ENCODE results near the gene DECR2.
"Not testable (repeated sequence)": the region's sequence is repeated elsewhere in the genome, so short reads cannot be mapped to it uniquely, and the experiment has no call there.

Gene DECR2

DNA sequence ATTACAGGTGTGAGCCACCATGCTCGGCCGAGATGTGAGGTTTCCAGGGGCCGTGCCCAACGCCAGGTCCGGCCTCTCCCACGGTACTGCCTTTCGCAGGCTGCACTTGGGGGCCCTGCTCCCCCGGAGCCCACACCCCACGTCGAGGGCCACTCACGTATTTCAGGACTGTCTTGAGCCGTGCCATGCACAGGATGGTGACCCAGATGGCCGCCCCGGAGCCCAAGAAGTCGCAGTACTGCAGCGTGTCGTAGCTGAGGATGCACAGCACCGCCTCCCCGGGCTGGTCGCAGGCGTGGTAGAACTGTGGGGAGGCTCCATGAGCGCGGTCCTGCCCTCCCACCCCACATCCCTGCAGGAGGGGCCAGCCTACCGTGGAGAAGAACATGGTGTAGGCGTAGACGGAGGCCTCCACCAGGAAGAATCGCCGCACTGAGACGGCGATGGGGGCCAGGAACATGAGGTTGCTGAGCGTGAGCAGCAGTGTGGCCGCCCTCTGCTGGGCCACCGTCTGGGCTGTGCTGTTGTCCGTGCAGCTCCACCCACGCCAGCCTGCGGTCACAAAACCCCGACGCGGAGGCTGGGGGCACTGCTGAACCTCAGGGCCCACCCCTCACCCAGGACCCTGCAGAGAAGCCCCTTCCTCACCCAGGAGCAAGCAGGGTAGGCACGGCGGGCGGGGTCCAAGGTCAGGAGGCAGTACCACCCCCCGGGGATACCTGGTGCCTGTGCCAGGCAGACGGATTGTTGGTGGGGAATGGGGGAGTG is 27.7 kb upstream of the DECR2 start:
- no peak overlapping the region for H3K27ac ChIP-seq (ENCODE audit: low read depth in 2 of 2, low read length in 2 of 2)
- no peaks in the 10 kb centered on the region for H3K9me3 ChIP-seq (ENCODE audit: control insufficient read depth in 2 of 2, low read length in 2 of 2)
- H3K9ac ChIP-seq (ENCODE audit: low read depth in 1 of 2, low read length in 2 of 2) = no peak overlapping the region
- H3K4me1 ChIP-seq (ENCODE audit: control insufficient read depth in 2 of 2, insufficient read depth in 2 of 2, low read length in 2 of 2) = peaks cover 10 to 11% of the 10 kb centered on the region in 2 donors
- H3K27me3 ChIP-seq (ENCODE audit: control insufficient read depth in 2 of 2, insufficient read depth in 2 of 2, low read length in 2 of 2) = no peaks in the 10 kb centered on the region
- H3K4me3 ChIP-seq (ENCODE audit: low read length in 2 of 2) = no peak overlapping the region
- peaks cover 32 to 50% of the 10 kb centered on the region in 2 donors for H3K36me3 ChIP-seq (ENCODE audit: control insufficient read depth in 2 of 2, insufficient read depth in 2 of 2, low read length in 2 of 2)

DNA sequence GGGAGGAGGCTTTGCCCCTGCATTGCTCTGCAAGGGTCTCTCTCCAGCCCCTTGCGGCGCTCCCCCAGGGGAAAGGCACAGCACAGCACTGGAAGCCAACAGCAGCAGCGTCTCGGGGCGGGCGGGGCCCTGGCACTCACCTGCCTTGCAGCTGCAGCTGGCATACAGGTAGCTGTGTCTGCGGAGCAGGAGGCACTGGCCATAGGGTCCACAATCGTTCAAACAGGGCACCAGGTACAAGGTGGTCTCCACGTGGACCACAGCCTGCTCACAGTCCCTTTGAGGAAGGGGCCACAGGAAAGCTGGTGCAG is 27.1 kb upstream of the DECR2 start:
- peaks cover 14 to 15% of the 10 kb centered on the region in 2 donors for H3K4me1 ChIP-seq (ENCODE audit: control insufficient read depth in 2 of 2, insufficient read depth in 2 of 2, low read length in 2 of 2)
- H3K27me3 ChIP-seq (ENCODE audit: control insufficient read depth in 2 of 2, insufficient read depth in 2 of 2, low read length in 2 of 2) = no peaks in the 10 kb centered on the region
- H3K9me3 ChIP-seq (ENCODE audit: control insufficient read depth in 2 of 2, low read length in 2 of 2) = no peaks in the 10 kb centered on the region
- H3K27ac ChIP-seq (ENCODE audit: low read depth in 2 of 2, low read length in 2 of 2) = no peak overlapping the region
- no peak overlapping the region for H3K9ac ChIP-seq (ENCODE audit: low read depth in 1 of 2, low read length in 2 of 2)
- H3K36me3 ChIP-seq (ENCODE audit: control insufficient read depth in 2 of 2, insufficient read depth in 2 of 2, low read length in 2 of 2) = peaks cover 32 to 50% of the 10 kb centered on the region in 2 donors
- H3K4me3 ChIP-seq (ENCODE audit: low read length in 2 of 2) = no peak overlapping the region

DNA sequence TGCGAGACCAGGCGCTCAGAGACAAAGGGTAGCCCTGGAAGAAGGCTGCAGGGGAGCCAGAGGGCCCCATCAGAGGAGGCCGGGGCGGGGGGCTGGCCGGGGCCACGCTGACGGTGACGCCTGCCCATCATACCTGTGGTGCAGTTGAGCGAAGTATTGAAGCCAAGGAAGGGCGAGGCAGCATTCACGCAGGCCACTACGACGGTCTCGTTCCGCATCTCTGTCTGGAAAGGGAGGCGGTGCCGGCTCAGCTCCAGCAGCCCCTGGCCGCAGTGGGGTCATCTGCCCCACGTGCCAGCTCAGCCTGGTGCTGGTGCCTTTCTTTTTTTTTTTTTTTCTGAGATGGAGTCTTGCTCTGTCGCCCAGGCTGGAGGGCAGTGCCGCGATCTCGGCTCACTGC is 26.5 kb upstream of the DECR2 start:
- Histone ChIP-seq H3K4me3 (ENCODE audit: low read length in 2 of 2) (no peak overlapping the region), H3K36me3 (ENCODE audit: control insufficient read depth in 2 of 2, insufficient read depth in 2 of 2, low read length in 2 of 2) (peaks cover 32 to 50% of the 10 kb centered on the region in 2 donors), H3K27me3 (ENCODE audit: control insufficient read depth in 2 of 2, insufficient read depth in 2 of 2, low read length in 2 of 2) (no peaks in the 10 kb centered on the region), H3K9me3 (ENCODE audit: control insufficient read depth in 2 of 2, low read length in 2 of 2) (no peaks in the 10 kb centered on the region), H3K4me1 (ENCODE audit: control insufficient read depth in 2 of 2, insufficient read depth in 2 of 2, low read length in 2 of 2) (peaks cover 16 to 21% of the 10 kb centered on the region in 2 donors), H3K9ac (ENCODE audit: low read depth in 1 of 2, low read length in 2 of 2) (no peak overlapping the region), H3K27ac (ENCODE audit: low read depth in 2 of 2, low read length in 2 of 2) (no peak overlapping the region)

DNA sequence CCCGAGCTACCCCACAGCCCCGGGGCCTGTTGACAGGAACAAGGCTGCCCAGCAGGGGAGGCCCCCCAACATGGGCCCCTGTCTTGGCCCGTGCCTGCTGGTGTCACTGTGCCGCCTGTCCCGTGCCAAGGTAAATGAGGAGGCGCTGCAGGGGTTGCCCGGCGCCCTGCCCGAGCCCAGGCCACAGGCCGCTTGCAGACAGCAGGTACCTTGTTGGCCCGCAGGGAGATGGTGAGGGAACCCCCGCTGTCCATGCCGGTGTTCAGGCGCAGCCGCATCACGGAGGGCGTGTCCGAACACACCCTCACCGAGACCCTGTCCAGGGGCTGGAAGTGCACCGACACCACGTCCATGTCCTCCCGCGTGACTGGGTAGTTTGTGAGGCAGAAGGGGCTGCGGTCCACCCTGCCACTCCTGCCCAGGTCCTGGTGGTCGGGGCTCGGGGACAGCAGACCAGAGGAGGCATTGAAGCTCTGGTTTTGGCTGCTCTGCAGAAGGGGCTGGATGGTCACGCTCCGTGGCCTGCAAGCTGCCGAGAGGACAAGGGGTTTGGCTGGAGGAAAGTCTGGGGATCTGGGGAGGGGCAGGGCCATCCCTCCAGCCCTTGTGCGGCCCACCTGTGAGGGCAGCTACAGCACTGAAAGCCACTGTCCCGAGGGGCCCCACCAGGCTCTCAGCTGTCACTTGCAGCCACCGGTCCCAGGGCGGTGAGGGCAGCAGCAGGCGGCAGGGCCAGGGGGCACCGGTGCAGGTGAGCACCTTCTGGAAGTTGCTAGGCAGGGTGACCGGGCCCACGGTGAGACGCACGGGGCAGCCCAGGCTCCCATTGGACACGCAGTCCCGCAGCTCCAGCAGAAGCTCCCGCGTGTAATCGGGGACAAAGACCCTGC is 25.5 kb upstream of the DECR2 start:
- H3K27ac ChIP-seq (ENCODE audit: low read depth in 2 of 2, low read length in 2 of 2) = no peak overlapping the region
- H3K27me3 ChIP-seq (ENCODE audit: control insufficient read depth in 2 of 2, insufficient read depth in 2 of 2, low read length in 2 of 2) = no peaks in the 10 kb centered on the region
- H3K4me3 ChIP-seq (ENCODE audit: low read length in 2 of 2) = no peak overlapping the region
- peaks cover 32 to 50% of the 10 kb centered on the region in 2 donors for H3K36me3 ChIP-seq (ENCODE audit: control insufficient read depth in 2 of 2, insufficient read depth in 2 of 2, low read length in 2 of 2)
- H3K4me1 ChIP-seq (ENCODE audit: control insufficient read depth in 2 of 2, insufficient read depth in 2 of 2, low read length in 2 of 2) = peaks cover 17 to 22% of the 10 kb centered on the region in 2 donors
- H3K9ac ChIP-seq (ENCODE audit: low read depth in 1 of 2, low read length in 2 of 2) = no peak overlapping the region
- H3K9me3 ChIP-seq (ENCODE audit: control insufficient read depth in 2 of 2, low read length in 2 of 2) = no peaks in the 10 kb centered on the region

DNA sequence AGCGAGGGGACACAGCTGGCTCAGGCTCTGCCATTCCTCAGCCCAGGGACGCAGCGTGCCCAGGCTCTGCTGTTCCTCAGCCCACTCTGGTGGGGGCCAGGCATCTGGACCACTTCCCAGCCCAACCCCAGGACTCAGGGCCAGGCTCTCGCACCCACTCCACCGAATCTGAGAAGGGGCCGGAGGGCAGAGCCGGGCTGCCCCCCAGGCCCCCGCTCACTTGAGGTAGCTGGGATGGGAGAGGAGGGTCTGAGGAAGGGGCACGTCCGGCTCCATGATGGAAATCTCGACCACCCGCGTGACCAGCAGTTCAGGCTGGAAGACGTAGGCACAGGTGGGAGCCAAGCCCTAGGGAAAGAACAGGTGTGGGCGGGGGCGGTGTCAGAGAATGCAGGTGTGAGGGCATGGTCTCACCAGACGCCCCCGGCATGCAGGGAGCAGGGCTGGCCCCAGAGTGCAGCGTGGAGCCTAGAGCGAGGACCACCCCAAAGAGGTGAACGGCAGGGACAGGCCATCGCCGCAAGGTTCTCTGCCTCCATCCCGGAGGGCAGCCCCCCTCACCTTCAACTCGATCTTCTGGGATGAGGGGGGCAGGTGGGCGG is 24.8 kb upstream of the DECR2 start:
- Histone ChIP-seq H3K9me3 (ENCODE audit: control insufficient read depth in 2 of 2, low read length in 2 of 2) (no peaks in the 10 kb centered on the region), H3K36me3 (ENCODE audit: control insufficient read depth in 2 of 2, insufficient read depth in 2 of 2, low read length in 2 of 2) (peaks cover 28 to 47% of the 10 kb centered on the region in 2 donors)

DNA sequence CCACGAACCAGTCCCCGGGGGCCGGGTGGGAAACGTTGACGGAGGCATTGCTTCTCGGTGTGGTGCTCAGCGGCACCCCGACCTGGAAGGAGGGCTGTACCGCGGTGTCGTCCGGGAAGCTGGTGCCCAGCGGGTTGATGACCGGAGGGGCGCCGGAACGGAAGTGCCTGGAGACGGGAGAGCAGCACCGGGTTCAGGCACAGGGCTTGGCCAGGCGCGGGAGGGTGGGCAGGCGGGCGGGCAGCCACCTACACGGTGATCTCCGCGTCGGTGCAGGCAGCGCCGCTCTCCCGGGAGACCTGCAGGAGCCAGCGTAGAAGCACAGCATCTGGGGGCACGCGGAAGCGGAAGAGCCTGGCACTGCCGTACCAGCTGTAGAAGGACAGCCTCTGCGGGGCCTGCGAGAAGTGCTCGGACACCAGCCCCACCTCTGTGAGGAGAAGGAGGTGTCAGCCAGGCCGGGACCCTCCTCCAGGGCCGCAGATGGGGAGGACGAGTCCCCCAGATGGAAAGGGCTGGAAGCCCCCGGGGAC is 24.2 kb upstream of the DECR2 start:
- no peak overlapping the region for H3K27ac ChIP-seq (ENCODE audit: low read depth in 2 of 2, low read length in 2 of 2)
- no peak overlapping the region for H3K9ac ChIP-seq (ENCODE audit: low read depth in 1 of 2, low read length in 2 of 2)
- no peaks in the 10 kb centered on the region for H3K27me3 ChIP-seq (ENCODE audit: control insufficient read depth in 2 of 2, insufficient read depth in 2 of 2, low read length in 2 of 2)
- H3K9me3 ChIP-seq (ENCODE audit: control insufficient read depth in 2 of 2, low read length in 2 of 2) = no peaks in the 10 kb centered on the region
- peaks cover 25 to 46% of the 10 kb centered on the region in 2 donors for H3K36me3 ChIP-seq (ENCODE audit: control insufficient read depth in 2 of 2, insufficient read depth in 2 of 2, low read length in 2 of 2)
- peaks cover 17 to 24% of the 10 kb centered on the region in 2 donors for H3K4me1 ChIP-seq (ENCODE audit: control insufficient read depth in 2 of 2, insufficient read depth in 2 of 2, low read length in 2 of 2)
- no peak overlapping the region for H3K4me3 ChIP-seq (ENCODE audit: low read length in 2 of 2)

More for the DNA sequence above, 24.8 kb upstream of the DECR2 start:
- H3K27ac ChIP-seq (ENCODE audit: low read depth in 2 of 2, low read length in 2 of 2) = no peak overlapping the region
- H3K27me3 ChIP-seq (ENCODE audit: control insufficient read depth in 2 of 2, insufficient read depth in 2 of 2, low read length in 2 of 2) = no peaks in the 10 kb centered on the region
- H3K9ac ChIP-seq (ENCODE audit: low read depth in 1 of 2, low read length in 2 of 2) = no peak overlapping the region
- H3K4me1 ChIP-seq (ENCODE audit: control insufficient read depth in 2 of 2, insufficient read depth in 2 of 2, low read length in 2 of 2) = peaks cover 17 to 22% of the 10 kb centered on the region in 2 donors
- H3K4me3 ChIP-seq (ENCODE audit: low read length in 2 of 2) = no peak overlapping the region

DNA sequence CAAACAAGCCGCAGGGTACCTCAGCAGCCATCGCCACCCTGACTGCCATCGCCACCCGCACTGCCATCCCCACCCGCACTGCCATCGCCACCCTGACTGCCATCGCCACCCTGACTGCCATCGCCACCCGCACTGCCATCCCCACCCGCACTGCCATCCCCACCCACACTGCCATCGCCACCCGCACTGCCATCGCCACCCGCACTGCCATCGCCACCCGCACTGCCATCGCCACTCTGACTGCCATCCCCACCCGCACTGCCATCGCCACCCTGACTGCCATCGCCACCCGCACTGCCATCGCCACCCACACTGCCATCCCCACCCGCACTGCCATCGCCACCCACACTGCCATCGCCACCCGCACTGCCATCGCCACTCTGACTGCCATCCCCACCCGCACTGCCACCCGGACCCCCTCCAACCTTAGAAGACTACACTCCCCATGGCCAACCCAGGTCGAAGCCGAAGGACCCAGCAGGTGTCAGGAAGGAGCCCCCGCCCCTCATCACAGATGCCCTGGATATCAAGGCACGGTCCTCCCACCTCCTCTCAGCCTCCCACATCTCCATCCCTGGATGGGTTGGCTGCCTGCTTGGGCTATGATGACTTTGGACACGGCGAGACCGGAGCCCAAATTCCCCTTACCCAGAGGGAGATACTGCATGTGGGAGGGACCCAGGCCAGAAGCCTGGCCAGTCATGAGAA is 23.4 kb upstream of the DECR2 start:
- H3K27ac ChIP-seq (ENCODE audit: low read depth in 2 of 2, low read length in 2 of 2); H3K4me3 ChIP-seq (ENCODE audit: low read length in 2 of 2); H3K9me3 ChIP-seq (ENCODE audit: control insufficient read depth in 2 of 2, low read length in 2 of 2); H3K27me3 ChIP-seq (ENCODE audit: control insufficient read depth in 2 of 2, insufficient read depth in 2 of 2, low read length in 2 of 2); H3K9ac ChIP-seq (ENCODE audit: low read depth in 1 of 2, low read length in 2 of 2): not testable (repeated sequence)
- peaks cover 21 to 30% of the 10 kb centered on the region in 2 donors for H3K4me1 ChIP-seq (ENCODE audit: control insufficient read depth in 2 of 2, insufficient read depth in 2 of 2, low read length in 2 of 2)
- H3K36me3 ChIP-seq (ENCODE audit: control insufficient read depth in 2 of 2, insufficient read depth in 2 of 2, low read length in 2 of 2) = peaks cover 22 to 38% of the 10 kb centered on the region in 2 donors

DNA sequence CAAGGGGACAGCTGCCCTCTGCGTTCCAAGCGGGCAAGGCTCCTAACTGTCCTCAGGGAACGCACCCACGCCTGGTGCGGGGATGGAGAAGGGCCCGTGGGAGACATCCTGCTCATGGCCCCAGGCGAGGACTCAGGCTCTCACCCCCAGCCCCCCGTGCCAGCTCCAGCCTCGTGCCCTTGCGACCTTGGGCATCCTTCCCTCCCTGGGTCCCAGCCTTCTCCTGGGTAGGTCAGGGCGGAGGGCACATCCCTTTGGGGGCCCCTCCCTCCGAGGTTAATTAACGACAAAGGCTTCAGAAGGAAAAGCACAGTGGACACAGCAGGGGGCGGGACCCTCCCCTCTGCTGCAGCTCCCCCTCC is 22.9 kb upstream of the DECR2 start:
- H3K9ac ChIP-seq (ENCODE audit: low read depth in 1 of 2, low read length in 2 of 2) = peak overlapping the region in 1 of 2 donors; percentile 12
- H3K27me3 ChIP-seq (ENCODE audit: control insufficient read depth in 2 of 2, insufficient read depth in 2 of 2, low read length in 2 of 2) = no peaks in the 10 kb centered on the region
- H3K36me3 ChIP-seq (ENCODE audit: control insufficient read depth in 2 of 2, insufficient read depth in 2 of 2, low read length in 2 of 2) = peaks cover 18 to 35% of the 10 kb centered on the region in 2 donors
- peak overlapping the region in 1 of 2 donors; percentile 13 for H3K27ac ChIP-seq (ENCODE audit: low read depth in 2 of 2, low read length in 2 of 2)
- H3K4me3 ChIP-seq (ENCODE audit: low read length in 2 of 2) = no peak overlapping the region
- H3K4me1 ChIP-seq (ENCODE audit: control insufficient read depth in 2 of 2, insufficient read depth in 2 of 2, low read length in 2 of 2) = peaks cover 26 to 35% of the 10 kb centered on the region in 2 donors
- no peaks in the 10 kb centered on the region for H3K9me3 ChIP-seq (ENCODE audit: control insufficient read depth in 2 of 2, low read length in 2 of 2)

DNA sequence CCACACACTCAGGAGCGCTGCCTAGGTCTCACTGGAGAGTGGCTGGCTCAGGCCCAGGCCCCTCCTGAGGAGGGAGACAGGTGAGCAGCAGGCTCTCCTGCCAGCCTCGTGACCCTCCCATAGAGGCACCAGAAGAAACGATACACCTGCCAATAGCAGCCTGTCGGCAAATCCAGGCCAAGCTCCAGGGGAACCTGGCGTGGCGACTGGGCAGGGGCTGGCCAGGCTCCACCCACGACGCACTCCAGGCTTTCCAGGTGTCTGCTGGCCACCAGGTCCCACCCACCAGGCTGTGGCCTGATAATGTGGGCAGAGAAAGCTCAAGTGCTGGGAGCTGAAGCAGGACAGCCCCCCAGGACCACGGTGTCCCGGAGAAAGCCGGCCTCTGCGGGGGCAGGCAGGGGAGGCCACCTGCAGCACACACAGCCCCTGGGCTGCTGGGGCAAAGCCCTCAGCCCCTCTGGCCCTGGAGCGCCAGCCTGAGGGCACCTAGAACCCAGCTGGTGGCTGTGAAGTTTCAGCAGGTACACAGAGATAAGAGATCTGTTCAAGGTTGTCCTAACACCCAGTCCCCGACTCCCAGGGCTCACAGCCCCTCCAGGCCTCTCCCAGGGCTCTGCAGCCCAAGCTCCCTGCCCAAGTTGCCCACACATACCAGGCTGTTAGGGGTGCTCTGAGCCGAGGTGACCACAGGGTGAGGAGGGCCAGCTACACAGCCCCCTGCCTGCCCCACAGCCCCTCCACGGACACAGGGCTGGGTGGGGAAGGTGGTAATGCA is 22.3 kb upstream of the DECR2 start:
- Histone ChIP-seq H3K4me1 (ENCODE audit: control insufficient read depth in 2 of 2, insufficient read depth in 2 of 2, low read length in 2 of 2) (peaks cover 27 to 35% of the 10 kb centered on the region in 2 donors), H3K9ac (ENCODE audit: low read depth in 1 of 2, low read length in 2 of 2) (peak overlapping the region; percentile 24 to 54), H3K4me3 (ENCODE audit: low read length in 2 of 2) (peak overlapping the region; percentile 26 to 31), H3K9me3 (ENCODE audit: control insufficient read depth in 2 of 2, low read length in 2 of 2) (no peaks in the 10 kb centered on the region), H3K27me3 (ENCODE audit: control insufficient read depth in 2 of 2, insufficient read depth in 2 of 2, low read length in 2 of 2) (no peaks in the 10 kb centered on the region), H3K27ac (ENCODE audit: low read depth in 2 of 2, low read length in 2 of 2) (peak overlapping the region; percentile 34 to 65), H3K36me3 (ENCODE audit: control insufficient read depth in 2 of 2, insufficient read depth in 2 of 2, low read length in 2 of 2) (peaks cover 14 to 30% of the 10 kb centered on the region in 2 donors)
